C4-2B (cell line): ENCODE results near the gene TRAF3IP3.

Experiments used
- ZFX ChIP-seq: fragments of 450-650 bp; IDR thresholded peaks from 2 replicates; pipeline ENCODE4 v1.6.1; 2017
- TF ChIP-seq, protein P1 (sequence below): fragments of 450-650 bp; conservative IDR thresholded peaks from 2 replicates; pipeline ENCODE4 v1.5.1; 2017; ENCODE audit warnings: mild to moderate bottlenecking

DNA sequence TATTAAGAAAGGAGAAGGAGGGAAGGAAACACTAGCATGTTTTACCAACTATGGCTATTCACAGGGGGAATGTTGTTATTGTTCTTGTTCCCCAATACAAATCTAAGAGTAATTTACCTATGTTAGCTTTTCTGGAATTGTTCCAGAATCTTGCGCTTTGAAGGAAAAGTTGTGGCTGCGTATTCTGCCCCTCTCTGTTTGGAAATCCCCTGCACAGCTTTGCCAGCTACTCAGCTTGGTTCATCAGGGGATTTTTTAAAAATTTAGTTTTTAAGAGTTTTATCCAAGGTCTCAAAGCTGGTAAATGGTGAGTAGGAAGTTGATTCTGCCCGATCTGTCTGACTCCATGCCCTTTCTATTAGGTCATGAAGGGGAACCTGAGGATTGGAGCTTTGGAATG lies 59.6 kb downstream of the TRAF3IP3 start:
- no peak for TF ChIP-seq ZFX
- TF ChIP-seq, protein P1, sequence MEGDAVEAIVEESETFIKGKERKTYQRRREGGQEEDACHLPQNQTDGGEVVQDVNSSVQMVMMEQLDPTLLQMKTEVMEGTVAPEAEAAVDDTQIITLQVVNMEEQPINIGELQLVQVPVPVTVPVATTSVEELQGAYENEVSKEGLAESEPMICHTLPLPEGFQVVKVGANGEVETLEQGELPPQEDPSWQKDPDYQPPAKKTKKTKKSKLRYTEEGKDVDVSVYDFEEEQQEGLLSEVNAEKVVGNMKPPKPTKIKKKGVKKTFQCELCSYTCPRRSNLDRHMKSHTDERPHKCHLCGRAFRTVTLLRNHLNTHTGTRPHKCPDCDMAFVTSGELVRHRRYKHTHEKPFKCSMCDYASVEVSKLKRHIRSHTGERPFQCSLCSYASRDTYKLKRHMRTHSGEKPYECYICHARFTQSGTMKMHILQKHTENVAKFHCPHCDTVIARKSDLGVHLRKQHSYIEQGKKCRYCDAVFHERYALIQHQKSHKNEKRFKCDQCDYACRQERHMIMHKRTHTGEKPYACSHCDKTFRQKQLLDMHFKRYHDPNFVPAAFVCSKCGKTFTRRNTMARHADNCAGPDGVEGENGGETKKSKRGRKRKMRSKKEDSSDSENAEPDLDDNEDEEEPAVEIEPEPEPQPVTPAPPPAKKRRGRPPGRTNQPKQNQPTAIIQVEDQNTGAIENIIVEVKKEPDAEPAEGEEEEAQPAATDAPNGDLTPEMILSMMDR: no peak
